Esophagus squamous epithelium (tissue), 4 donors: ENCODE data around the gene NUTM2B.
"Not testable (repeated sequence)": the region's sequence is repeated elsewhere in the genome, so short reads cannot be mapped to it uniquely, and the experiment has no call there.

Experiments
- POLR2A ChIP-seq, 4 donors: fragments of 450-650 bp; IDR thresholded peaks; one replicate each; pipeline ENCODE4 v1.6.1; 2017; ENCODE audit warnings: antibody characterized with exemption in 4 of 4, mild to moderate bottlenecking in 4 of 4, moderate library complexity in 3 of 4
- TF ChIP-seq, protein P1 (sequence below), 6 experiments: fragments of 450-650 bp in 4 of 6; fragments of 200-600 bp in 2 of 6; sonication (generic) in 2 of 6; IDR thresholded peaks; one replicate each; pipeline ENCODE4 v1.5.1; 2016 to 2019; ENCODE audit warnings: antibody characterized with exemption in 6 of 6, mild to moderate bottlenecking in 4 of 6, moderate library complexity in 4 of 6

DNA sequence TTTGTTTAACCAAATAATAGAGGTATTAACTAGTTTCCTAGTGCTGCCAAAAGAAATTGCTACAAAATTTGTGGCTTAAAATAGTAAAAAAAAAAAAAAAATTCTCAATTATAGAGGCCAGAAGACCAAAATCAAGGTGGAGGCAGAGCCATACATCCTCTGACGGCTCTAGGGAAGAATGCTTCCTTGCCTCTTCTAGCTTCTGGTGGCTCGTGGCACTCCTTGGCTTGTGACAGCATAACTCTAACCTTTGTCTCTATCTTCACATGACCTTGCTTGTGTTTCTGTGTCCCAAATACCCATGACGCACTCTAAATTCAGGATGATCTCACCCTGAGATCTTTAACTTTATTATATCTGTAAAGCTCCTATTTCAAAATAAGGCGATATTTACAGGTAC lies 38.3 kb upstream of the NUTM2B start:
- TF ChIP-seq, protein P1, sequence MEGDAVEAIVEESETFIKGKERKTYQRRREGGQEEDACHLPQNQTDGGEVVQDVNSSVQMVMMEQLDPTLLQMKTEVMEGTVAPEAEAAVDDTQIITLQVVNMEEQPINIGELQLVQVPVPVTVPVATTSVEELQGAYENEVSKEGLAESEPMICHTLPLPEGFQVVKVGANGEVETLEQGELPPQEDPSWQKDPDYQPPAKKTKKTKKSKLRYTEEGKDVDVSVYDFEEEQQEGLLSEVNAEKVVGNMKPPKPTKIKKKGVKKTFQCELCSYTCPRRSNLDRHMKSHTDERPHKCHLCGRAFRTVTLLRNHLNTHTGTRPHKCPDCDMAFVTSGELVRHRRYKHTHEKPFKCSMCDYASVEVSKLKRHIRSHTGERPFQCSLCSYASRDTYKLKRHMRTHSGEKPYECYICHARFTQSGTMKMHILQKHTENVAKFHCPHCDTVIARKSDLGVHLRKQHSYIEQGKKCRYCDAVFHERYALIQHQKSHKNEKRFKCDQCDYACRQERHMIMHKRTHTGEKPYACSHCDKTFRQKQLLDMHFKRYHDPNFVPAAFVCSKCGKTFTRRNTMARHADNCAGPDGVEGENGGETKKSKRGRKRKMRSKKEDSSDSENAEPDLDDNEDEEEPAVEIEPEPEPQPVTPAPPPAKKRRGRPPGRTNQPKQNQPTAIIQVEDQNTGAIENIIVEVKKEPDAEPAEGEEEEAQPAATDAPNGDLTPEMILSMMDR (IDR thresholded peaks at IDR 0.05), result not testable (repeated sequence)
- TF ChIP-seq POLR2A (IDR thresholded peaks at IDR 0.05), result not testable (repeated sequence)
